GM12892 (cell line): ENCODE measurements around the gene COMMD9.

Experiments used
- DNase-seq: peaks from one replicate; pipeline ENCODE4 v3.0.0; 2011; ENCODE audit not compliant: insufficient read length
- FAIRE-seq: peaks from 2 replicates; lab custom pipeline; 2011; peaks lifted over from hg19 to GRCh38; lab: Jason Lieb, UNC
- POLR2A ChIP-seq: IDR thresholded peaks from 2 replicates; pipeline ENCODE4 v1.6.1; 2011; ENCODE audit warnings: low read depth, low read length, control low read depth
- POLR2AphosphoS5 ChIP-seq: IDR thresholded peaks from 2 replicates; pipeline ENCODE4 v1.6.1; 2011; ENCODE audit warnings: low read depth, low read length, control low read depth
- TAF1 ChIP-seq: IDR thresholded peaks from 2 replicates; pipeline ENCODE4 v1.6.1; 2011; ENCODE audit warnings: low read depth, mild to moderate bottlenecking, control low read depth, low read length, borderline replicate concordance

The COMMD9 gene

DNA sequence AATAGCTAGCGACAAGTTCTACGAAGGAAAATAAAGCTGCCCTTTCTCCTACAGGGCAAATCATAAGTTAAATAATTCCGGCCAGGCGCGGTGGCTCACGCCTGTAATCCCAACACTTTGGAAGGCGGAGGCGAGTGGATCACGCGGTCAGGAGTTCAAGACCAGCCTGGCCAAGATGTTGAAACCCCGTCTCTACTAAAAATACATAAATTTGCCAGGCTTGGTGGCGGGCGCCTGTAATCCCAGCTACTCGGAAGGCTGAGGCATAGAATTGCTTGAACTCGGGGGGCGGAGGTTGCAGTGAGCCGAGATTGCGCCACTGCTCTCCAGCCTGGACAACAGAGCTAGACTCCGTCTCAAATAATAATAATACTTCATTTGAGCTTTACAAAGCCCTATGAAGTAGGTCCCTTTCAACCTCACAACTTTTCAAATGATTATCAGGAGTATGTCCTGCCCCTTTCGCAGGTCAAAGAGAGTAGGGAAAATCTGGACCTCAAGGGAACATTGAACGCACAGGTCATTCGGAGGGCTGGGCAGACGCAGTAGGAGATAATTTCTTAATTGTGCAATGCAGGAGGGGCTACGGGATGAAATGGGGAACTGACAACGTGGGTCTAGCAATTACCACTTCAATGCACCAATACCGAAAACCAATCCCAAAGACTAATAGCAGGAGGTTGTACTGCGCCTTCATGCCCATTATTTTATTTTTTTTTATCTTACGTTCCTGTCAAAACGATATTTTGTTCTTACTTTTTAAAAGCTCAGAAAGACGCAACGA is 590 bp downstream of the COMMD9 start:
- DNase-seq (no peak), FAIRE-seq (no peak)
- TF ChIP-seq POLR2A = no peak
- no peak for TF ChIP-seq POLR2AphosphoS5
- no peak for TF ChIP-seq TAF1

DNA sequence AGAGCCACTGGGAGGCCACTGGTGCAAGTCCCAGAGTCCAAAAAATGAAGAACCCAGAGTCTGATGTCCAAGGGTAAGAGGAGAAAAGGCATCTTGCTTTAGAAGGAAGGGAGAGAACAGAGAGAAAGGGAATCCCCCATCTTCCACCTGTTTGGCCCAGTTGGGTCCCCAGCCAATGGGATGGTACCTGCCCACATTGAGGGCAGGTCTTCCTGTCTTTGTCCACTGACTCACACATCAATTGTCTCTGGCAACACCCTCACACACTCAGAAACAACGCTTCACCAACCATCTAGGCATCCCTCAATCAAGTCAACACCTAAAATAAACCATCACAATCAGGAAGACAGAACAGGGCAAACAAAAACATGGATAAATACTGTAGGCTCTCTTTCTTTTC is 6.3 kb downstream of the COMMD9 start:
- DNase-seq = no peak
- no peak for TF ChIP-seq POLR2A
- FAIRE-seq = peak; percentile 60

DNA sequence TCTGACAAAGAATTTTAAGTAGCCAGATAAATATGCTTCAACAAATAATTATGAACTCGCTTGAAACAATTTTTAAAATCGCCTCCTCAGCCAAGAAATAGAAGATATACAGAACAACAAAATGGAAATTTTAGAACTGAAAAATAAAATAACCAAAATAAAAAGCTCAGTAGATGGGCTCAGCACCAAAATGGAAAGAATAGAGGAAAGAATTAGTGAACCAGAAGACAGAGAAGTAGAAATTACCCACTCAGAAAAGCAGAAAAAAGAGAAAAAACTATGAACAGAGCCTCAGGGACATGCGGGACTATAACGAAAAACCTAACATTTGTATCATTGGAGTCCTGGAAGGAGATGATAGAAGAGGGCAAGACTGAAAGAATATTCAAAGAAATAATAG is 7.4 kb downstream of the COMMD9 start:
- FAIRE-seq = no peak
- TF ChIP-seq TAF1 = no peak

DNA sequence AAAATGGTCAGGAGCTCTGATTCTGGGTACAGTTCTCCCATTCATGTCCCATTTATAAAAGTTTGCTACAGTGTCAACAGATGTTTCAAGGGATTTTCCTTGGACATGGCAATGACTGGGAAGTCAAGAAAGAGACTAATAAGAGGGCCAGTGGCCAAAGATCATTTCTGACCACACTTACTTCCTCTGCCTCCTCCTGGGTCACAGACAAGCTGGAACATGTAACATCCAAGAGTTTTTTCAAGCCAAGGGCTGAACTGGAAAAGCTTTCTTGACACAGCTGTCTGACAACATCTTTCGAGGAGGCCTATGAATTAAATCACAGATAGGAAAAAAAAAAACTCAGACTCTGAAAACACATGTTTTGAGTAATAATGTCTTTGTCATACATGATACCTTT is 8.7 kb downstream of the COMMD9 start:
- TF ChIP-seq TAF1 = no peak
- TF ChIP-seq POLR2A = no peak
- TF ChIP-seq POLR2AphosphoS5 = no peak
- DNase-seq (no peak), FAIRE-seq (no peak)

More for the DNA sequence above, 7.4 kb downstream of the COMMD9 start:
- no peak for DNase-seq

DNA sequence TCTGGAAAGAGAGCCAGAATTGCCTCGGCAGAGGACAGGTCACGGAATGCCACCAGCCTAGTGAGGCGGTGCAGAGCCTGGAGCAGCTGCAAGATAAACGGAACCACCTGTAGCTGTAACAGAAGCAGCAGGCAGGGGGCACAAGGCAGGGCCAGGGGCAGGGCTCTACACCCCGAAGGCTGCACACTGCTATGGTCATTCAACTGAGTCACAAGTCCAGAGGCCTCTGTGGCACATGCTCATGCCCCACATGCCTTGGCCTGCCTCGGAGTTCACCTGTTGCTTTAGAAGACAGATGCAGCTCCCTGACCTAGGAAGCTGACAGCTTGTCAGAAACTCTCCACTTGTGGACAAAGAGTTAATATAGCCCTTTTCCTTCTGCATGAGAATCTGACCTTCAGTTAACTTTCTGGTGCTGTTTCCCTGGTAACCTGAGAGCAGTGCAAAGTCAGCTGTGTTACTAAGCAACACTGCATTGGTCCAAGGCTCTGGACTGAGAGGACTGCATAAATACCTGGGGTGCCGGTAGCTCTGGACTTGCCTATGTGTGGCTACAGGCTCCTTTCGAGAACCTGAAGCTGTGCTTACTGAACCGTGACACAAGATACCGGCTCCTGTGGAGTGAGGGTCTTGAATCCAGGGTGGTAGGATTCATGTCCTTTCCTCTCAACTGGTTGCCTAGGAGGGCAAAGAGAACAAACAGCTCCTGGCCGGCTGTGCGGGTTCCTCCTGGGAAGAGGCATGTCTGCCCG is 10.5 kb downstream of the COMMD9 start:
- FAIRE-seq (no peak), DNase-seq (no peak)
- TF ChIP-seq POLR2A = no peak
- no peak for TF ChIP-seq TAF1
- TF ChIP-seq POLR2AphosphoS5 = no peak

DNA sequence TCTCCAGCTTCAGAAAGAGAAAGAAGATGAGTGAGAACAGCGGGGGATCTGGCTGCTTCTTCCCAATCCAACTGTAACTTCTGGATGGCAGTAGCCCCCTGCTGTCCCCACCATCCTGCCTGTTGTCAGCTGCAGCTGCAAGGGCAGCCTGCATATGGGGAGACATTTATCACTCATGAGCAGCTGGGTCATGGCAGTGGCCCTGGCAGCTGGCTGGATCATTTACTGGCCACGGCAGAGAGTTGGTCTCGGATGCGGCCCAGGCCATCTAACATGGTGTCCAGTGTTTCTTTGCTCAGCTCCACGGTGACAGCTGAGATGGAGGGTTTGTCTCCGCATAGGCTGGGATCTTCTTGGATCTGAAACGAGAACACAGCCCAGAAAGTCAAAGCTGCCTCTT is 14.8 kb downstream of the COMMD9 start:
- DNase-seq (no peak), FAIRE-seq (no peak)
- TF ChIP-seq POLR2AphosphoS5 = no peak
- no peak for TF ChIP-seq POLR2A
- no peak for TF ChIP-seq TAF1

DNA sequence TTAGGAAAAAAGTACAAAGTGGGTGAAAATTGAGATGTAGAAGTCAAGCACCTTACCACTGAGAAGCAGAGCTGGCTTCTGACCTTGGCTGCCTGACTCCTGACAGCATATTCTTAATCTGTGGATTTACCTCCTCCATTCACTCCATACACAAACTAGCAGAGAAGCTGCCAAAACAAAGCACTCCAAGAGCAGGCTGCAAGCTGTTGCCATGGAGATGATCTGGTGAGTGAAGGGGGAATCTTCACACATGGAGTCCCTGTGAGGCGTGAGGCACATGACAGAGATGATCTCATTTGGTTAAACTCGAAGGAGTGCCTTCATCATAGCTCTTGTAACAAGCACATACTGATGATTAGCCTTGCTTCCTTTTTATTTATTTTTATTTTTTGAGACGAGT is 16.1 kb downstream of the COMMD9 start:
- FAIRE-seq = no peak
- no peak for TF ChIP-seq TAF1
- no peak for TF ChIP-seq POLR2AphosphoS5
- TF ChIP-seq POLR2A = no peak
- no peak for DNase-seq

DNA sequence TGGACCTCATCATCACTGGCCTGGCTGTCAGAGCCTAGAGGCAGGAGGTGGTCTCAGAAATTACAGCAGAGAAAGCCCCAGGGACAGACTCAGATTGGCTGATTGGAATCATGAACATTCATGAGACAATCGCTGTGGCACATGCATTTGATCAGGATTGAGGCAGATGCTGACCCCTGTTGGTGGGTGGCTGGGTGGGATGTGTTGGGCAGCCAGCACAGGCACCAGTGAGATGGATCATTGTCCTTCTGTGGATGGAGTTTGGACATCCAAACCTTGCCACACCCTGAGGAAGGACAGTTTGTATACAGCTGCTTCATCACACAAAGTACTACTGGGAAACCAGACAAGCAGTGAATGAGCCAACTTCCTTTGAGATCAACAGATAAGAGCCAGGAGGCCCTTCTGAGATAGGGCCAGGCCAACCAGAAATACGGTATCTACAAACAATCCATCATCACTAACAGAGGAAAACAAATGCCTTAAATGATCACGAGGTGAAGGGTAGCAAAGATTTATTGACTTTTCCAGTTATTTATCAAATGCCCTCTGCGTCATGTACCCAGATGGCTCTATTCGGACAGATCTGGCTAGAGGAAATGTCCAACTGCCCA is 17.3 kb downstream of the COMMD9 start:
- no peak for TF ChIP-seq TAF1
- TF ChIP-seq POLR2A = no peak
- TF ChIP-seq POLR2AphosphoS5 = no peak
- FAIRE-seq = no peak

DNA sequence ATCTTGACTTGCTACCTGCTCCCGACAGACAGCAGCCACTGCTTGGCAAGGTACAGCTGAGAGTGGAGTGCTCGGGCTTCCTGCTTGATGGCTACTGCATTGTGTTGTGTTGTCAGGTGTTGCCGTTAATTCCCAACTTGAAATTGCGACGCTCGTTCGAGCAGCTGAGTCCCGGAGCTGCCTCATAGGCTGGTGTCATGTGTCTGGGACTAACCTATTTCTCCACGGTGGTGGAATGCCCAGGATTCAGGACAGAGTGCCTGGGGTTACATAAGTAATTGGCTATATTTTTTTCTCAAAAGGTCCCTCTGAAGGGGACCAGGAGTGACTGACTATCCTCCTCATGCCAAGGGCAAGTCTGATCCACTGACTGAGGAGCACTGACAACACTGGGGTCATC is 18.5 kb downstream of the COMMD9 start:
- TF ChIP-seq TAF1 (no peak), POLR2AphosphoS5 (no peak), POLR2A (no peak)
- FAIRE-seq (peak; percentile 17), DNase-seq (no peak)

More for the DNA sequence above, 17.3 kb downstream of the COMMD9 start:
- no peak for DNase-seq

DNA sequence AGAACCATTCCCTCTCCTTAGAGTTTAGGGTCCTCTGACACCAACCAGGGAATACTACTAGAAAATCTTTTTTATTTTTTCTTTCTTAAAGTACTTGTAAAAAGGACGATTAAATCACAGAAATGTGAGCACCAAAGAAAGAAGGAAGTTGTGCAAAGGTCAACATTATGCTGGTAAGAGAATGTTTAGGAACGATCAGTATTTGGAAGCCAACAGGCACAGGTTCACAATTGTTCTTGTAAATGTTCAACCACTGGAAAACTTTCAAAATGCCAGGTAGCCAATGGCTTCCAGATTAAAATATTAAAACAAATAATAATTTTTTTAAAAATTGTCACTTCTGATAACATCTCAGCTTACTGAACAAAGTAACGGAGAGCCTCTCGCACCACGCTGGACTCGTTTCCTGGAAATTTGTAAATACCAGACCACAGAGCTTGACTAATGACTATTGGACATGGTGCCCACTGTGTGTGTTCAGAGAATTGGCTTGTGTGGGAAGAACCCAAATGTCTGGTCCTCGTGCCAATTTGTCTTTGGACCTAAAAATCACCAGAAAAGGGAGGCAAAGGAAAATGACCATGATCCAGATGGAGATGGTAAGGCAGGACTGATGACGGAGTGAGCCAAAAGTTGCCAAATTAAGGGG is 20.8 kb downstream of the COMMD9 start:
- FAIRE-seq (no peak), DNase-seq (no peak)
- TF ChIP-seq TAF1 (no peak), POLR2AphosphoS5 (no peak), POLR2A (no peak)

DNA sequence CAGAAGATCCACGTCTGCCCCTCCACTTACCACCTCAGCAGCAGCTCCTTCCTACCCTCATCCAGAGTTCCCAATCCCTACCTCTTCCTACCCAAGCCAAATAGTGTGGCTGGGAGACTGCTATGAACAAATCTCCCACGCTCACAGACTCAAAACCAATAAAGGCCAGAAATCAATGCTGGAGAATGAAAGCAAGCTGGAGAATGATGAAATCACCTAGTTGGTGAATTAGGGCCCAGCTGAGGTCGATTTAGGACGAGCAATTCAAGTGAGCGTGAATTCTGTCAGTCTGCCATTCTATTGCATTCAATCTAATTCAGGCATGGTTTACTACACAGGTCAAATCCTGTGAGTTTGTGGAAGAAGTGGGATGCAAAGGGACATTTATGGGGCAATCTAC is 22.5 kb downstream of the COMMD9 start:
- DNase-seq = no peak
- no peak for TF ChIP-seq POLR2A
- FAIRE-seq = no peak
